HG03159 (cell line): ENCODE results near the gene CXXC1.
A peak's percentile ranks its signal among the peaks of the same experiment; 100 is the strongest.
"Not testable (repeated sequence)": the region's sequence is repeated elsewhere in the genome, so short reads cannot be mapped to it uniquely, and the experiment has no call there.

Source experiments
- ATAC-seq: cut with Tn5 transposase; IDR thresholded peaks from one replicate; pipeline ENCODE4 v1.9.1; 2021; ENCODE audit warnings: mild to moderate bottlenecking, moderate library complexity; ENCODE audit not compliant: unreplicated experiment

The CXXC1 gene

DNA sequence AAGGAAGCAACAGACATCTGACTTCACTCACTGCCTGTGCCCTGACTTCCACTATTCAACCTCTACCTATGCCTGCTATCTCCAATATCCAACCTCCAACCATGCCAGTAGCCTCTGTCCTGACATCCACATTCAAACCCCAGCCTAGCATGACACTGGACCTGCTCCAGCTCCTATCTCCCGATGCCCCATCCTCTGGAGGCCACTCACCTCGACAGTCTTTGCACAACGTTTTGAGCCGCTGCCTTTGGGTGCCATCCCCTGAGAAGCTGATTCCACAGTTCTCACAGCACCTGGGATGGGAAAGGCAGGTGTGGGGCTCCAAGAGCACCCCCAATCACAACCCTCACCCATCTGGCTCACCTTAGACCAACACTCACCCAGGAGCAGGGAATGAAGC lies 11.0 kb downstream of the CXXC1 start:
- no peak for ATAC-seq

DNA sequence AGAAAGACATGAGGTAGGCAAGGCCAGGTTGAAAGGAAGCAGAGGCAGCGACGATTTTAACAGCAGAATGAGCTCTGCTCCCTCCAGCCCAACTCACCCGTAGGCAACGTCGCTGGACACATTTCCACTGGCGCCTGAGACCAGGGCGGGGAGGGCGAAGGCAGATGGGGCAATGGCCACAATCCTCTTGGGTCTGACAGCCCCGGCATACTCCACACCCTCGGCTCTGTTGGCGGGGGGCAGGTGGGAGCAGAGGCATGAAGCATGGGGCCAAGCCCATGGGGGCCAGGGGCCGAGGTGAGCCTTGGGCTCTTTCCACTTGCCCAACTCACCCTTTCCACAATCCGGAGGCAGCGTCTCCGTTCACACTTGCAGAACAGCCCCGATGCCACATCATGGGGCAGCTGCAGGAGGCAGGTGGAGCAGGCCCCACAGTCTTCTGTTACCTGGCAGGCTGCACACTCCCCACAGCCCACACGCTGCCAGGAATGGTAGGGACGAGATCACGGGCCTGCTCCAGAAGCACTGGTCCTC lies 11.9 kb downstream of the CXXC1 start:
- ATAC-seq: no peak

DNA sequence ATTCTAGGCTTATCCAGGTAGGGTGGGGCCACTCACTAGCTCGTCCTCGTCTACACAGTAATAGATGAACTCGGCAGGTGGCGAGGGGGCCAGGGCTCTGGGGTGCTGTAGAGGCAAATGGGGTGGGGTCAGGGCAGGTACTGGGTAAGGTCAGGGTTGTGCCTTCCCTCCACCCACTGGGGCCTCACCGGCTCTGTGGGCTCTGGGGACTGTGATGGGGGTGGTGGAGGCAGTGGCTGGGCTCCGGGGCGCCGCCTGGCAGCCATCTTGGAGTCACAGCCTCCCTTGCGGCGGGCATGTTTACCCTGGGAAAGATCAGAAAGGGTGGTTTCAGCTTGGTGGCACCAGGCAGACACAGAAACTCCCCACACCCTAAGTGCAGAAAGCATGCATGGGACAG lies 12.6 kb downstream of the CXXC1 start:
- ATAC-seq: no peak

DNA sequence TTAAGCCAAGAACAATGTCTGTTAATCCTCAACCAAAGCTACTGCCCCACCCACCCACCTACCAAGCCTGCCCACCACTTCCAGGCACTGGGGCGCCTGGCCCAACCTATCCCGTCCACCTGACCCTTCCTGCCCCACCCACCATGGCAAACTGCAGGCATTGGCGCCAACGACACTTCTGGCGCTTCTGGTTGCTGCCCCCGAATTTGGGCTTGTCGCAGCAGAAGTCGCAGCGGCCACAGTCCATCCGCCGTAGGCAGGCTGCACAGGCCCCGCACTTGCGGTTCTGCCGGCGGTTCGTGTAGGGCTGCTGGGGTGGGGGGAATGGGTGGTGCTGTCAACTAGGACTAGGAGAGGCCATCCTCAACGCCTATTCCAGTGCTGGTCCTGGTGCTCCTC lies 13.4 kb downstream of the CXXC1 start:
- no peak for ATAC-seq

DNA sequence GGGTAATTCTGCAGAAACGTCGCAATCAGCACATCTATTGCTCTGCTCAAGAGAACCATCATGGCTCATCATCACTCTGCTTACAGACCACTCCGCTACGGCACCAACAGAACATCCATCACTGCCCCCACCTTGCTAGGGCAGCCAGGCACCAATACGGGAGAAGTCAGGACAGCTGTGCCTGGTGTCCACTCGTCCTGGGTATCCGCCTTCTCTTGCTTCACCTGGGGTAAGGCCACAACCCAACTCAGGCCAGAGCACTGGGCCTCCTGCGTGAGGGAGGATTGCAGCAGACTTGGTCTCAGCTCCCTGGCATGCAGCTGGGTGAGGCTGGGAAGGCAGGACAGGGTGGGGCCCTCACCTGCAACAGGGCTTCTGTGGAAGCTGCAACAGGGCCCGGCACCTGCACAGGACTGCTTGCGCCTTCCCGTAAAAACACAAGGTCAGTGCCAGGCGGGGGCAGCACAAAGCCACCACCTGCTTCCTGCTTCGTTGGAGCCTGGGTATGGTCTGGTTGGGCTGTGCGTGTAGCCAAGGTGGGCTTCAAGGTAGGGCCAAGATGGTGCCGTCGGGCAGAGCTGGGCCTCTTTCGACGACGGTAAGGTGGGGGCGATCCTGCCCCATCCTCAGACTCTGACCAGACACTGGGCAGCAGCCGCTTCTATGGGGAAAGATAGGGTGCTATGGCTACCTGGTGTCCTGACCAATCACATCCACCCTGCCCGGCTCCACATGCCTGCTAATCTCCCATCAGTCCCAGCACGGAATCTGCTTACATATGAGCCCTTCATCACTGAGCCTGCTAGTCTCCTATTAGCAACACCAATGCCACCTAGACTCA lies 14.1 kb downstream of the CXXC1 start:
- no peak for ATAC-seq

DNA sequence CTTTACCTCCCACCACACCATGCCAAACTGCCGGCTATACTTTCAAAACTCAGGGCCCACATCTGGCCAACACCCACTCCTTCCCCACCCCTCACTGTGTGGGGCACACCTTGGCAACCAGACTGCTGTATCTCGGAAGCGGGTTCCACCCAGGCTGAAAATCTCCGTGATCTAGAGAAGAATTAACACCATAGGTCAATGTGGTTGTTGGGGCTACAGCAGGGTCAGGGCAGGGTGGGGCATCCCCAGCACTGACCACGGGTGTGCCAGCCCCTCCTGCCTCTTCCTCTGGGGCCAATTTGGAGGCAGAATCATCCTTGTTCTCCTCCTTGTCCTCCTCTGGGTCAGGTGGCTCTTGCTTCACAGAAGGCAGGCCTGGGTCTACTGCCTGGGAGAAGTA lies 14.9 kb downstream of the CXXC1 start:
- no peak for ATAC-seq

DNA sequence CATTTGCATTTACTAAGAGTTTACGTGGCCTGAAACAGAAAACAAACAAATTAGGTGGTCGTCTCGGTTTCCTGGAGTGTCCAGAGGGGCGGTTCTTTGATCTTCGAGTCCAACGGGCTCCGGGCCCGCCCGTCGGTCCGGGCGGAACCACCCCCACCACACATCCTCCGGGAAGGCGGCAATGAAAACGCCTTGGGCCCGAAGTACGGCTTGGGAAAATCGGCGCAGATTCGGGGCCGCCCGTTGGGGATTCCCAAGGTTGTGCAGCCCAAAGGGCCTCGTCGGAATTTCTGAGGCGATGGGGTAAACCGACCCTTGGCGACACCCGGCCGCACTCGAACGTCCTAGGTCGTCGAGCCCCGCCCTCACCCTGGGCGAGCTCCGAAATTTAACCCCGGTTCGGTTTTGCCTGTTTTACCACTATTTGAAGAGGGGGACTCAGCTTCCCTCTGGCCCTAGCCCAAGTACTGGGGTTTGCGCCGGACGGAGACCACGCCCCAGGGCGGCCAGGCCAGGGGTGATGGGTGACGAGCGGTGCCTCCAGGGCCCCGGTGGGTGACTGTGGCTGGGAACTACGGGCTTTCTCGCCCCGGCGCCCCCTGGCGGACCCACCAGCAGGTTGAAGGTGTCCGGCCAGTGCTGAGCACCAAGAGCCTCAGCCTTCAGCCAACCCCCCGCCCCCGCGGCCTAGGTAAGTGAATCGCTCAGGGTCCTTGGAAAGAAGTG lies 19.3 kb downstream of the CXXC1 start:
- ATAC-seq: peak; percentile 79

DNA sequence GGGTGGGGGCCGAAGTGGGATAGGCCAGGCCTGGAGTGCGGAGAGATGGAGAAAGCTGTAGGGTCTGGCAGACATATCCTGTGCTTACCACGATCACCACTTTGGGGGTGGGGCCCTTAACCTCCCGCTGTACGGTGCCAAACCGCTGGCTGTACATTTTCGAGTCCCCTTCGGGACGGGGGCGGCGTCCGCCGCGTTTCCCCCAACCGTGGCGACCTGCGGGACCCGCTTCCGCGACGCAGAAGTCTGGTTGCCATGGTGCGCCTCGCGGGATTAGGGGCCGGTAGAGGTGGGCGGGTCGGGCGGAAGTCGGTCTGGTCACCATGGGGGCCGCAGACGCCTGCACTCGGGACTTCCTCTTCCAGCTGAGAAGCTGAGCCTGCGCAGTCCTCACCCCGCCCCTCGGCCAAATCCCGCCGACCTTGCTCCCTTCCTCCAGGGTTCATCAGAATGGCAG lies 21.2 kb downstream of the CXXC1 start, which contains the start of gene CFAP53:
Gene CFAP53, minus strand, starts transcription at position 248 of the 457 bp plus-strand sequence. Its CDS starts 91 bp downstream, at position 157.
- peak; percentile 70 for ATAC-seq

DNA sequence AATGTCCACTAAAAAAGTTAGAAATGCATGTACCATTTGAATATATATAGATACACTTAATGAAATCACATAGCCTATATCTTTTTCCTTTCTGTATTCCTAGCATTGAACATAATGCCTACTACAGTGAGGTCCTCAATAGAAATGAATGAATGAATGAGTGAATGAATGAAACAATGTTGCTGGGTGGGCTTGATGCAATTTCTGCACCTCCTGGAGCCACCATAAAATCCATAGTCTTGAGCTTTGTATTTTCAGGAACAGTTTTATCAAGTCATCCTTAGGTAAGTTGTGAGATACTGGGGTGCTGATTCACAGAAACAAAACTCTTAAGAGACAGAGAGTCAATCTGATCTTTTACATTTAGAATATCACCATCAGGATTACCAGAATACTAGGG lies 24.5 kb downstream of the CXXC1 start:
- ATAC-seq: no peak

DNA sequence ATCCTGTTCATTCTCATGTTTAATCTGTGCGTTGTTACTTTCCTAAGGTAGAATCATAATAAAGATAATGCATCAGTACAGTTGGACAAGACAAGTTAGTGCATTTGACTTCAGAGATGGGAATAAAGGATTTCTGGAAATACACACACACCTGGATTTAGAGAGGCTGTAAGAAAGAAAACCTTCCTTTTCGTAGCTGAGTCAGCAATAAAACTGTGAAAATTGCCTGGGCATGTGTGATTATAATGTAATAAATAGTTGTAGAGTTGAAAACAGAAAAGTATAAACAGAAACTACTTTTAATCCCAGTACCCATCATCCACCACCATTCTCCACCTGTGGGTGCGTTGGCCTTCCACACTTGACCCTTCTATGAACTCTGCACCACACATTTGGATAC lies 36.6 kb downstream of the CXXC1 start:
- ATAC-seq: no peak

DNA sequence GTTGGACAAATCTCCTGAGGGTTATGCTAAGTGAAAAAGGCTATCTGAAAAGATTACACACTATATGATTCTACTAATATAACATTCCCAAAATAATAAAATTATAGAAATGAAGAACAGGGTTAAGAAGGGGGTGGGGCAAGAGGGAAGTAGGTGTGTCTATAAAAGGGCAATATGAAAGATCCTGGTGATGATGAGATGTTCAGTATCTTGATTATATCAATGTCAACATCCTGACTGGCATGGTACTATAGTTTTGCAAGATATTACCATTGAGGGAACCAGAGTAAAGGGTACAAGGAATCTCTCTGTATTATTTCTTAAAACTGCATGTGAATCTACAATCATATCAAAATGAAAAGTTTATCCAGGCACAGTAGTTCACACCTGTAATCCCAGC lies 37.9 kb downstream of the CXXC1 start:
- ATAC-seq: no peak

DNA sequence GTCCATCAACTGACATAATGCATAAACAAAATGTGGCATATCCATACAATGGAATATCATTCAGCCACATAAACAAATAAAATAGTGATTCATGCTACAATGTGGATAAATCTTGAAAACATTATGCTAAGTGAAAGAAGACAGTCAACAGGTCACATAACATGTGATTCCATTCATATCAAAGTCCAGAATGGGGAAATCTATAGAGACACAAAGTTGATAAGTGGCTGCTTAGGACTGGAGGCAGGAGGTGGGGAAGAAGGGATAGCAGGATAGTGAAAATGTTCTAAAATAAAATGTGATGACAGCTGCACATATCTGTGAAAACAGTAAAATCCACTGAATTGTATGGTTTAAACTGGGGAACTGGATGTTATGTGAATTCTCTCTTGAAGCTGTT lies 39.9 kb downstream of the CXXC1 start:
- ATAC-seq: no peak

DNA sequence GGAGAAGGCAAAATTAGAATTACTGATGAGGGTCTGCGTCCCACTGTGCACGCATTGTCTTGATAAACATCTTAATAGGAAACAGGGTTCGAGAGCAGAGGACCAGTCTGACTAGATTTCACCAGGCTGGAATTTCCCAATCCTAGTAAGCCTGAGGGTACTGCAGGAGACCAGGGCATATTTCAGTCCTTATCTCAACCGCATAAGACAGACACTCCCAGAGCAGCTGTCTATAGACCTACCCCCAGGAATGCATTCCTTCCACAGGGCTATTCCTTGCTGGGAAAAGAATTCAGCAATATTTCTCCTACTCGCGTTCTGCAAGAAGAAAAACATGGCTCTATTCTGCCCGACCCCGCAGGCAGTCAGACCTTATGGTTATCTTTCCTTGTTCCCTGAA lies 45.7 kb downstream of the CXXC1 start:
- ATAC-seq: not testable (repeated sequence)

DNA sequence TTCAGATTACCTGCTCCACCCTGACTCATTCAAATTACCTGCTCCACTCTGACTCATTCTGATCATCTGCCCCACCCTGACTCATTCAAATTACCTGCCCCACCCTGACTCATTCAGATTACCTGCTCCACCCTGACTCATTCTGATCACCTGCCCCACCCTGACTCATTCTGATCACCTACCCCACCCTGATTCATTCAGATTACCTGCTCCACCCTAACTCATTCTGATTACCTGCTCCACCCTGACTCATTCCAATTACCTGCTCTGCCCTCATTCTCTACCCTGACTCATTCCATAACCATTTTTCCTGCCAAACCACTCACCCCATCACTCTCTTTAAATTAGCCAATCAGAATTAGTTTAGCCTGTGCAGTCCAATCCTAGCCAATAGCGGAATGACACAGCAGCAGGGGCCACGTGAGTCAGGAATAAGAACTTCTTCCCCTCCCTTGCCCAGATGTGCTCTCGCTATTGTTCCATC lies 47.4 kb downstream of the CXXC1 start:
- ATAC-seq: no peak

DNA sequence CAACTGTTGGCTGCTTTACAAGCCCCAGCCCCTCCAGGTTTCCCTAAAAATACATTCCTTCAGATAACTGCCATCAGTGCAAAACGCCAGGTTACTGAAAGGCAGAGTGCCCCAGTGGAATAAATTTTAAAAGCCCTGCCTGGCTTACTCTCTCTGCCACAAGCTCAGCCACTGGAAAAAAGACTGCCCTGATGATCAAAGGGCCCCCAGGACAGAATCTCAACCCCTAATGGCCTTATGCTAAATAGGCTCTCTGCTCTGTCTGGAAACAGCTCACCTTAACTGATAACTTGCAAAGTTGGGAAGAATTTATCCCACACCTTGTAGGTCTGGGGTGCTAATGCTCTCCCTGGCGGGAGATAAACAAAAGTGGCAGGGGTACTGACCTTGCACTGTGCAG lies 55.1 kb downstream of the CXXC1 start:
- no peak for ATAC-seq
